Measurements from ENCODE around the gene BCAS3.

DNA sequence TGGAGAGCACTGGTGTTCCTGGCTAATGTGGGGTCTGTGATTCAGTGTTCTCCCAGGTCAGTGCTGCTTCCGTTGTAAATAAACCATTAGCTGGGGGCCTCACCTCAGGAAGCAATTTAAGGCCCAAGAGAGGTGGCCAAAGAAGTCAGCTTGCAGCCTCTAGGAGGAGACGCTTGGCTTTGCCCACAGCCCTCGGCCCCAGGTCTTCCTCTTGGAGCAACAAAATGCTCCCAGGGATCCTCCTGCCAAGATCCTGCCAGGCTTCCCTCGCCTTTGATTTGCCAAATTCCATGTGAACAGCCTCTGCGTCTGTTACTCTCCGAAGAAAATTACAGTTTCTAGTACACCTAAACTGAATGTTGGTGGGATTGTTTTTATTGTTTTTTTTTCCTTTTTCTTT lies 659.6 kb downstream of the BCAS3 start:
- TF ChIP-seq CTCF (IDR thresholded peaks at IDR 0.05; ENCODE audit: low read depth, low read length, missing input control) (no peak), JUND (IDR thresholded peaks at IDR 0.05) (no peak), ZBTB33 (IDR thresholded peaks at IDR 0.05) (no peak), FOXA1 (IDR thresholded peaks at IDR 0.05) (no peak)
- TF ChIP-seq, protein P1, sequence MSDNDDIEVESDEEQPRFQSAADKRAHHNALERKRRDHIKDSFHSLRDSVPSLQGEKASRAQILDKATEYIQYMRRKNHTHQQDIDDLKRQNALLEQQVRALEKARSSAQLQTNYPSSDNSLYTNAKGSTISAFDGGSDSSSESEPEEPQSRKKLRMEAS (IDR thresholded peaks at IDR 0.05): no peak
